GM12874 (cell line): ENCODE data around the gene CERS1.

Source experiments
- TF ChIP-seq, protein P1 (sequence below): IDR thresholded peaks from 2 replicates; pipeline ENCODE4 v1.5.1; 2011; ENCODE audit warnings: low read depth, mild to moderate bottlenecking, control low read depth, low read length, moderate library complexity; ENCODE audit not compliant: insufficient read depth

Gene CERS1

DNA sequence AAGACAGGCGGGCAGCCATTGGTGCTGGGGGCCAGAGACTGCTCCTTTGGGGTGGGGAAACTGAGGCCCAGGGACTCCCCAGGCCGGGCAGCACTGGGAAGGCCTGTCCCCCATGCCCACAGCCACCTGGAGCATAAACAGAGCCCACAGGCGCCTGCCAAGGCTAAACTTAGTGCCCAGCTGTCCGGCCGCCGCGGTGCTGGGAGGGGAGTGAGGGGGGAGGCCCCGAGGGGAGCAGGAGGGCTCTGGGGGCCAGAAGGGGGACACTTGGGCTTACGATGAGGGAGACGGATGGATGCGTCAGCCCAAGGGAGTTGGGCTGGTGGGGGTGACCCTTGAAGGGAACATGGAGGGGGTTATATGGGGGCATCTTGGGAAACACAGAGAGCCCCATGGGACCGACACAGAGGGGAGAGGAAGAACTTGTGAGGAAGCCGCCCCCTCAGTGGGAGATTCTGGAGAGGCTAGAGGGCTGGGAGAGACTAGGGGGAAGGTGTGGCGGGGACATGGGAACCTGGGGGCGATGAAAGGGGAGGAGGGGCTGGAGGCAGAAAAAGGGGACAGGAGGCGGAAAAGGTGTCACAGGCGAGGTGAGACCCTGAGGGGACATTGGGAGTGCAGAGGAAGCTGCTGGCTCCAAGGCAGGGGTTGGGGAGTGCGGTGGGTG is 2.2 kb downstream of the CERS1 start:
- TF ChIP-seq, protein P1, sequence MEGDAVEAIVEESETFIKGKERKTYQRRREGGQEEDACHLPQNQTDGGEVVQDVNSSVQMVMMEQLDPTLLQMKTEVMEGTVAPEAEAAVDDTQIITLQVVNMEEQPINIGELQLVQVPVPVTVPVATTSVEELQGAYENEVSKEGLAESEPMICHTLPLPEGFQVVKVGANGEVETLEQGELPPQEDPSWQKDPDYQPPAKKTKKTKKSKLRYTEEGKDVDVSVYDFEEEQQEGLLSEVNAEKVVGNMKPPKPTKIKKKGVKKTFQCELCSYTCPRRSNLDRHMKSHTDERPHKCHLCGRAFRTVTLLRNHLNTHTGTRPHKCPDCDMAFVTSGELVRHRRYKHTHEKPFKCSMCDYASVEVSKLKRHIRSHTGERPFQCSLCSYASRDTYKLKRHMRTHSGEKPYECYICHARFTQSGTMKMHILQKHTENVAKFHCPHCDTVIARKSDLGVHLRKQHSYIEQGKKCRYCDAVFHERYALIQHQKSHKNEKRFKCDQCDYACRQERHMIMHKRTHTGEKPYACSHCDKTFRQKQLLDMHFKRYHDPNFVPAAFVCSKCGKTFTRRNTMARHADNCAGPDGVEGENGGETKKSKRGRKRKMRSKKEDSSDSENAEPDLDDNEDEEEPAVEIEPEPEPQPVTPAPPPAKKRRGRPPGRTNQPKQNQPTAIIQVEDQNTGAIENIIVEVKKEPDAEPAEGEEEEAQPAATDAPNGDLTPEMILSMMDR: no peak

DNA sequence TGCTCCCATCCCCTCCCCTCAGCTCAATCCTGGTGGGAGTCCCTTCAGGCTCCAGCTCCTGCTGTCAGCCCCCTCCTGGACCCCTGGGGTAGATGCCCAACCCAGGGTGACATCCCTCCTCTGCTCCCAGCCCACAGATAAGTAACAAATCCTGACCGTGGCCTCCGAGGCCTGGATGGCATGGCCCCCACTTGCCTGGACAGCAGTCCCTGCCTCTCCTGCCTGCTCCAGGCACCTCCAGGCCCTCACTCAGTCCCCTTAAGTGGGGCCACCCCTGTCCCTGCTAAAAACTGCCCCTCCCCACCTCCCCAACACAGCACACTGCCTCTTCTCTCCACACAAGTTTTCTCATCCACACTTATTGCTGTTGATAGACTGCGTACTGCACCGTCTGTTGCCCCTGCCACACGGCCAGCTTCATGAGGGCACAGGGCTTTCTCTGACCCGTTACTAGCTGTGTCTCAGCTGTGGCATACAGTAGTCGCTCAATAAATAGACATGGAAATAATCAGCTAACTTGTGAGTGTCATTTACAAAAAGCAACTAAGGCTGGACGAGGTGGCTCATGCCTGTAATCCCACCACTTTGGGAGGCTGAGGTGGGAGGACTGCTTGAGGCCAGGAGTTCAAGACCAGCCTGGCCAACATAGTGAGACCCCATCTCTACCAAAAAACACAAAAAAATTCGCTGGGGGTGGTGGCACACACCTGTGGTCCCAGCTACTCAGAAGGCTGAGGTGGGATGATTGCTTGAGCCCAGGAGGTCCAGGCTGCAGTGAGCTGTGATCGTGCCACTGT is 5.8 kb downstream of the CERS1 start:
- TF ChIP-seq, protein P1: no peak

DNA sequence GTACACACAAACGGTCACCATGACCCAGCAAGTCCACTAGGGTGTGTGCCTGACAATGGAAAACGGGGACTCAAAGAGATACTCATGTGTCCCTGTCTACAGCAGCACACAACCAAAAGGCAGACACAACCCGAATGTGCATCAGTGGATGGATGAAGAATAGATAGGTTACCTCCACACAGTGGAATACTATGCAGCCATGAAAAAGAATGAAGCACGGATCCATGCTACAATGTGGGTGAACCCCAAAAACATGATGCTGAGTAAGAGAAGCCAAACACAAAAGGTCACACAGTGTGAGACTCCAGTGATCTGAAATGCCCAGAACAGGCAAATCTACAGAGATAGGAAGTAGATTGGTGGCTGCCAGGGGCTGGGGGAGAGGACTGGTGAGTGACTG is 9.0 kb downstream of the CERS1 start:
- TF ChIP-seq, protein P1: no peak

DNA sequence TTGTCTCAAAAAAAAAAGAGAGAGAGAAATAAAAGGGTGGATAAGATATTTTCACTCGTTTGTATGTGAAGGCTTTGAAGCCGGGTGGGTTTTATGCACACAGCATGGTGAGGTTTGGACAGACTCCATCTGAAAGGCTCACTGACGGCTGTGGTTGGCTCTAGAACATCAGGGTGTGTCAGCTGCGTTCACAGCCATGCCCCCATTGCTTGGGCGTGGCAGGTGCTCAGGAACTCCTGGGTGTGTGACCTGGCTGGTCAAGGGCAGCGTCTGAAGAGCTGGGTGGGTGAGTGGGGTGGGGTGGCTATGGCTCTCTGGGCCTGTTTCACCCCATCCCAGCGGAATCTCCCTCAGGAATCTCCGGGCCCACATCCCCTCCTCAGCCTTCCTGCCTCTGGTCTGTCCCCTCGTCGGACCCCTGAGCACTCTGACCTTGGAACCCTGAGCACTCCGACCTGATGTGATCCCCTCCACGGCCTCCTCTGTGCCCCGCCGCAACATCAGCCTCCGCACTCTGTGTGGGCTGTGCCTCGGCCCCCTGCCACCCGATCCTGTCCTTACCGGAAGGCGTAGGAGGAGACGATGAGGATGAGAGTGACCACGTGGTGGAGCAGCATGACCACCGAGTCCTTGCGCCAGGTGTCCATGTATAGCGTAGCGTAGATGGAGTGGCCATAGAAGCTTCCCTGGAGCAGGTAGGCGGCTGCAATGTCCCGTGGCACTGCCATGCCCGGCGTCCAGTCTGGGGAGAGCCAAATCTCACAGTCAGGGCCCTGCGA is 12.2 kb downstream of the CERS1 start:
- TF ChIP-seq, protein P1: no peak

DNA sequence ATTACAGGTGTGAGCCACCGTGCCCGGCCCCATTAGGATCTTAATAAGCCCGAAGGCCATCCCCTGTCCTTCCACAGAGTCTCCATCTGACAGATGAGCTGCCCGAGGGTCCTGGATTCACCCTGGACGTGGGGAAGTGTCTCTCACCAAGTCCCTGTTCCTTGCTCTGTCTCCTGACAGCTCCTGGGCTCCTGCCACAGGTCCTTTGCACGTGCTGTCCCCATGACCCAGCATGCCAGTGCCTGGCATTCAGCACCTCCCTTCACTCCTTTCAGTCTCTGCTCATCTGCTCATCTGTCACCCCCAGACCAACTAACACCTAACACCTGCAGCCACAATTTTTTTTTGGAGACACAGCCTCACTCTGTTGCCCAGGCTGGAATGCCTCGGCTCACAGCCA is 14.5 kb downstream of the CERS1 start:
- TF ChIP-seq, protein P1: no peak

DNA sequence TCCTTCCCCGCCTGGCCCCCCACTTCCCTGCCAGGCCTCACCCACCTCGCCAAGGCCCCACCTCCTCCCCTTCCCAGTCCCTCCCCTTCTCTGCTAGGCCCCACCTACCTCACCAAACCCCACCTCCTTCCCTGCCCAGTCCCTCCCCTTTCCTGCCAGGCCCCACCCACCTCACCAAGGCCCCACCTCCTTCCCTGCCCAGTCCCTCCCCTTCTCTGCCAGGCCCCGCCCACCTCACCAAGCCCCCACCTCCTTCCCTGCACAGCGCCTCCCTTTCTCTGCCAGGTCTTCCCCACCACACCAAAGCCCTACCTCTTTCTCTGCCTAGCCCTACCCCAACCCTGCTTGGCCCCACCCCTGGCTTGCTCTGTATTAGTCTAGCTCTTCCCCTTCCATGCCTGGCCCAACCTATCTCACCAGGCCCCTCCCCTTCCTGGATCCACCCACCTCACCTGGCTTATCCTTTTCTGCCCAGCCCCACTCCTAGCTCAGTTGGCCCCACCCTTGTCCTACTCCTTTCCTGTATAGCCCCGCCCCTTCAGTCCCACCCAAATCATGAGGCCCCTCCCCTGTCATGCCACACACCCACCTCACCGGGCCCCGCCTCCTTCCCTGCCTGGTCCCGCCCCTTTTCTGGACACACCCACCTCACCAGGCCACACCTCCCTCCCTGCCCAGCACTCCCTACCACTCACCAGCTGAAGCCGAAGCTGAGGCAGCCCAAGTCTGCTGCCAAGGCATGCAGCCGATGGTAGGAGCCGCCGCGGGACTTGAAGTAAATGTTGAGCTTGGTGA is 16.2 kb downstream of the CERS1 start:
- TF ChIP-seq, protein P1: no peak
